ENCODE measurements around the gene CASD1. TPM values are rescaled to one million over a fixed set of nuclear protein-coding genes. Genes with fewer than 3 reads are reported as not detected.

Gene CASD1
- total RNA-seq = 10 to 100 TPM; 14.7 to 16.3 TPM

DNA sequence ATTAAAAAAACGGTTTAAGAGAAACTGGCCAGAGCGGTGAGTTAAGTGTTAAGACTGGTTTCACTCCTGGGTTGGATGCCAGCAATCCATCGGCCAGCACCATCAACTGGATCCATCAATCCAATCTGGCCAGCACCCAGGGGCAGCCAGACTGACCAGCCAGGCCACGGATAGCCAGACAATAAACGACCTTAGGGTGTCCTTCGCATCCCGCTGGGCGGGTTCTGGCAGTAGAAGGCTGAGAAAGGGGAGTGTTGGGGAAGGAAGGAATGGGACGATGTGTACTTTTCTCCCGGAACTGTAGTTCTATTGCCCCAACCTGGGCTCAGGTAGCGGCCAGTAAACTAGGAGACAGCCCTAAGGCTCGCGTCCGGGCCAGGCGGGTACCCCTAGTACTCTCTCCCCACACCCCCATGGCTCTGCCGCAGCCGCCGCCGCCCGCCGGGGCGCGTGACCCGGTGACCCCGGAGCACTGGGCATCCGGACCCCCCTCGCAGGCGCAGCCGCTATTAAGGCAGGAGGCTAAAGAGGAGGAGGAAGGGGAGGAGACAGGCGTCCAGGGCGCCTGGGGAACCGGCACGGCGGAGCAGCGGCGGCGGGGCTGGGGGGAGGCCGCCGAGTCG lies at the start of gene CASD1:
CASD1 (plus strand) TSS at position 546 of the 623 bp plus-strand sequence. CDS start 276 bp downstream, outside the sequence.

Other genes starting within 250 kb of the CASD1 start
- gene COL1A2, start 114.9 kb upstream of the CASD1 start, total RNA-seq = under 1 TPM in 1 of 2 experiments, not detected in 1; 0.67 TPM
- gene SGCE, start 146.3 kb downstream of the CASD1 start, total RNA-seq = under 1 TPM; 0.25 to 0.34 TPM

Data from activated naive CD4-positive, alpha-beta T cell treated with anti-CD3 and anti-CD28 coated beads, Interleukin-2, amount 10 ng/mL, durations not matched to agents 5 hours and 36 hours (primary cell).